ENCODE measurements around the gene MED27.
"Not testable (repeated sequence)": the region's sequence is repeated elsewhere in the genome, so short reads cannot be mapped to it uniquely, and the experiment has no call there.

The MED27 gene

GRCh38 chr9:132075853-132076252, 3.8 kb downstream of the MED27 start:
- DNase-seq, result no peak

- no peak for DNase-seq
Measured at GRCh38 chr9:132074736-132075135, 4.9 kb downstream of the MED27 start.

DNA sequence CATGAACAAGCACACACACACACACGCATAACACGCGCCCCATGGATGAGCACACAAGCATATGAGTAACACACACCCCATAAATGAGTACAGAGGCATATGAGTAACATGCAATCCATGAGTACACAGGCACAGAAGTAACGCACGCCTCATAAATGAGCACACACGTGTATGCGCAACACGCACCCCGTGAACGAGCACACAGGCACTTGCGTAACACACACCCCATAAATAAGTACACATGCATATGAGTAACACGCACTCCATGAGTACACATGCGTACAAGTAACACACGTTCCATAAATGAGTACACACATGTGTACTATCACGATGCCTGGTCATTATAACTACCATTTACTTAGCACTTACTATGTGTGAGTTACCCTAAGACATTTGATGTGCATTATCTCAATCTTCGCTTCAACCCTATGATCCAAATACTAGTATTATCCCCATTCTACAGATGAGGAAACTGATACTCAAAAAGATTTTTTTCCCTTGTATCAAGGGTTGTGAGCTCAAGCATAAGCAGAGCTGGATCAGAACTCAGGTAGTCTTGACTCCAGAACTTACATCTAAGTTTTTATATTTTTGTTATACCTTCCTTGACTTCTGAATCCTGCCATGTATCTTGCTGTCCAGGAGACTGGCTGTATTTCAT, 7.7 kb downstream of the MED27 start:
- no peak for DNase-seq

DNA sequence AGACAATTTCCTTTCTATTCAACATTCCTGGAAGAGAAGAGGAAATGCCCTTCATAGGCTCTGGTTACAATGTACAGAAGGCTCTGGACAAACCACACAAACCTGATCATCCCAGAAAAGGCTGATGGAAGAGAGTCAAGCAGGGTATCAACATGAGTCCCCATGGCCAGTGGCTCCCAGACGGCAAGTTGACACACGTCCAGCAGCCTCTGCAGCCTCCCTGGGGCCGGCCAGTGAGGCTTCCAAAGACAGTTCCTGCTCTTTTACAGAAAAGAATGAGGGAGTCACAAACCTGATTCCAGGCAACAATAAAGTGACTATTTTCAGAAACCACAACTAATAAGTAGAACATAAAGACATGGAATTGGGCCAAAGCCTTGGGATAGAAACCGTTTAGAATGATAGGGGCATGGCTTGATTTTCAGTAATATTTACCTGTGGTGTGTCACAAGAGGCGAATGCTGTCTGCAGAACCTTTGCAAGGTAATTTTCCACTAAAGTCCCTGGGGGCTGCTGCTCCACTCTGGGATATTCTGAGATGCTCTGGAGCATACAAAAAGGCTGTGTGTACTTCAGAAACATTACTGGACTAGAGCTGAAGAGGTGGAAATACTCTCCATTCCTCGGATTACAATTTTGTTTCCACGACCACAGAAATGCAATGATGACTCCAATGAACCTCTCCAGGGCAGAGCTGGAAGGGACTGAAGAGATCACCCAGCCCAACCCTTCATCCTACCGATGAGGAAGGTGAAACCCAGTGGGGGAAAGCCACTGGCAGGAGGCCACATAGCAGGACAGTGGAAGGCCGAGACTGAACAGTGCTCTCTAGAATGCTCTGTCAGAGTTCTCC, 10.4 kb downstream of the MED27 start:
- DNase-seq, result peak; percentile 39 to 46

DNA sequence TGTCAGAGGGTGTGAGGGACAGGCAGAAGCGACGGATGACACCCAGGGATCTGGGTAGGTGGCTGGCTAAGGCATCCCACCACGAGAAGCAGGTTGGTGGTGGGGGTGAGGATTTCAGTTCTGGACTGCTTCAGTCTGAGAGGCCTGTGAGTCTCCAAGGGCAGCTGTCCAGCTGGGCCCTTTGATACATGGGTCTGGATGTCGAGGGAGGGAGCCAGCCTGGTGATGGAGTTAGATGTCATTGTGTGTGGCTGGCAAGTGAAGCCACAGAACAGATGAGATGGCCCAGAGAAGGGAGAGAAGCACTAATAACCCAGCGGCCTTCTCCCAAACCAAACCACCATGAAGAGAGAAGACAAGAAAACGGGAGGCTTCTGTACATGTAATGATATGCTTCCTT, 11.1 kb downstream of the MED27 start:
- no peak for DNase-seq

DNA sequence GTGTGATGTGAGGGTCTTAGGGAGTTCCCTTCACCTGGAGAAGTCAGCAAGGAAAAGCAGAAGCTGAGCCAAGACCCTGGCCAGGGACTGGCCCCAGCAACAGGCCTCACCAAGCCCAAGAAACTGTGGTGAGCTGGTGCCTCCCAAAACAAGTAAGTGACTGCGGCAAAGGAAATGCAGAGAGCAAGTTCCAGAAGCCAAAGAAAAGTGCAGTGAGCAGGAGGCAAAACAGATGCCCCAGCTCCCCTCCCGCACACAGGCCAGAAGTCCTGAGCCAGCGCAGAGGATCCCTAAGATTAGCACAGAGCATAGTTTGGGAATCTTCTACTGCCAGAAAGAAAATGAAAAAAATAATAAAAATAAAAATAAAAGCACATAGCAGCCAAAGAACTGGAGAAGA, 13.2 kb downstream of the MED27 start:
- DNase-seq, result no peak

DNA sequence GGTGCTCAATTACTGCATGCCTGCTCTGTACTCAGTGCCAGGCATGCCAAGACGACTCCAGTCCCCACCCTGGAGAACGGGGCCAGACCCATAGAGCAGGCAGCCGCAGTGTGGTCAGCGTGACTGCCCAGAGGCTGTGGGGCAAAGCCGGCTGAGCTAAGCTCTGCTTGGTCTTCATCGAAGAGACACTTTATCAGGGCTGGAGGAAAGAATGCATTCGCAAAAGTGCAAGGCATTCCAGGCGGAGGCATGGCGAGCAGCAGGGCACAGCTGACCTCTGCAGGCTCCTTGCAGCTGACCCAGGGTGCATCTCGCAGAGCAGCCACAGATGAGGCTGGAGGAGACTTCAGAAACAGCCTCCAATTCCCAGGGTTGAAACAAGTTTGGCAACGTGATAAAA, 13.6 kb downstream of the MED27 start:
- DNase-seq, result no peak

DNA sequence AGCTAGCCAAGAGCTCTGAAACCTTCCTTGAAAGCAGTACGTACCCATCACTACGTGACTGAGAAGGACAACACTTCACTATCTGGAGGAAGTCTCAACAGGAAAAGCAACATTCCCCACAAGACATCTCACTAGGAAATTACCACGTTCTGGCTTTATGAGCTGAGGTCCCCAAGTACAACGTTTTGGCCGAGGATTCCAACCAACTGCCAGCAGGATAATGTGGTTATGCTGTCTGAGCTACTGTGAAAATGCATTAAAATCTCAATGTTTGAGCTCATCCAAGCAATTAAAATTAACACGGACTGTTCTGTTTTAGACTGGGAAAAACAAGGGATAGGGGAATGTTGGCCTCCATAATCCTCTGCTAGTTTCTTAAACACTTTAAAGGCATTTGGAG, 16.4 kb downstream of the MED27 start:
- no peak for DNase-seq

GRCh38 chr9:132062806-132063205, 16.9 kb downstream of the MED27 start:
- DNase-seq, result no peak

DNA sequence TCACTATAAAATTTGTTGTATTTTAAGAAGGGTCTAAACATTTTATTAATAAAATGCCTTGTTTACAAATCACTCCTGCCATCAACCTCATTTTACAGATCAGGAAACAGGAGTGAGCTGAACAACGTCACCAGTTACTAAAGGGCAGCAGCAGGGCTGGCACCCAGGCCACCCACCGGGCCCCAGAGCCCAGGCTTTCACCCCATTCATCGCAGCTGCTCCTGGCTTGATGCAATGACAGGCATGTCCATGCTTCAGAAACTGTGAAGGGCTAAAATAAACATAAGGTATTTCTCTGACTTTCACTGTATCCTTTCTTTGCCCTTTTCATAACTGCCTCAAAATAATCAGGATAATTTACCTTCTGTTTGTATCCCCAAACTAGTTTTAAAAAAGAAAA, 18.1 kb downstream of the MED27 start:
- DNase-seq, result no peak

- peak in 1 of 2 experiments; percentile 38 for DNase-seq
Measured at GRCh38 chr9:132059361-132059760, 20.3 kb downstream of the MED27 start.

DNA sequence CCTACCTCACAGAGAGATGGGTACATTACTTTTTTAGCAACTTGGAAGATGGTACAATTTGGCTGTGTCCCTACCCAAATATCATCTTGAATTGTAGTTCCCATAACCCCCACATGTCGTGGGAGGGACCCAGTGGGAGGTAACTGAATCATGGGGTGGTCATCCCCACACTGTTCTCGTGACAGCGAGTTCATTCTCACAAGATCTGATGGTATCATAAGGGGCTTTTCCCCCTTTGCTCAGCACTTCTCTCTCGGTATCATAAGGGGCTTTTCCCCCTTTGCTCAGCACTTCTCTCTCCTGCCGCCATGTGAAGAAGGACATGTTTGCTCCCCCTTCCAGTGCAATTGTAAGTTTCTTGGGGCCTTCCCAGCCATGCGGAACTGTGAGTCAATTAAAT, 21.4 kb downstream of the MED27 start:
- DNase-seq, result not testable (repeated sequence)

DNA sequence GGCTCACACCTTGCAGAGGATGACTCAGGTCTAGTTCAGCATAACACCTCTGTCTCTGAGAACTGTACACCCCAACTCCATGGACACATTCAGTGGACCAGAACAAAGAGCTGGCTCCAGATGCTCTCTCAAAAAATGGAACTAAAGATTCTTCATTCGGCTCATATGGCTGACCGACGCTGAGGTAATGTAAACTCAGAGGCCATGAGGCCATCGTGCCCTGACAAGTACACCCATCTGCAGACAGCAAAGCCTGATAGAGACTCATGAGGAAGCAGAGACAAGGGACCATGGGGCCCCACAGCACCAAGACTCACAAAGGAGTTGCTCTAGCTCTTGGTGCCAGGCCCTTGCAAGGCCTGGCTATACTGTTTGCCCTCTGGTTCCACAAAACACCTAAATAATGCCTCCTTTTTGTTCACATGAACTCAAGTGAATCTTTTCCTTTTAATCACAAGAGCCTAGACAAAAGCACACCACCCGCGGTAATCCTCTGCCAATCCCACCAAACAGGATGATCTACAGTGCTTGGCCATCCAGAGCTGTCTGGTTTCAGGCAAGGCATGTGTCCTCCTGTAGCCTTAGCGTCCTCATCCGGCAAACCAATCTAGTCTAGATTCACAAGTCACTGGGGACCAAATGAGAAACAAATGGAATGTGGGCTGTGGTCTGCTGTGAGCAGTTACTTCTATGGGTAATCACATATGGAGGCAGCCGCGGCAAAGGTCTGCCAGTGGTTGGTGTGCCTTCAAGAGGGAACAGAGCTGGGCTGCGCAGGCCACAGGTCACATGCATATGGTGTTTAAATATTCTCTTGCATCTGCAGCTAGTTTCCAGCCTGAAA, 22.7 kb downstream of the MED27 start:
- DNase-seq, result no peak

- no peak for DNase-seq
Measured at GRCh38 chr9:132055756-132056155, 23.9 kb downstream of the MED27 start.

- DNase-seq, result no peak
Measured at GRCh38 chr9:132054024-132054423, 25.6 kb downstream of the MED27 start.

DNA sequence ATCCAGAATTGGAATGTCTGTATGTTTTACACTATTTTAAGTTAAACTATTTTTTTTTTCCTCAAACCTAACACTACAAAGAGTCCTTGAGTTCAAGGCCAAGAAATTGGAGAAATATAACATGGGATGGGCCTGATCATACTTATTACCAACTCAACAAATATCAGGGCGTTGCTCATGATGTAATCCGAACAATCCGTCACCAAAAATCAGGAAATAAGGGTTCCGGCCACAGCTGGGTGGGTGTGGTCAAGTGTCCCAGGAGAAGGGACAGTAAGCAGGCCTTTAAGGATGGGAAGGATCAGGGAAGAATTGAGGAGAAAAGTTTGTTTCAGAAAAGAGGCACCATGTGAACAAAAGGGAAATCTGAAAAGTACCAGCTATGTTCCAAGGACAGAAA, 29.8 kb downstream of the MED27 start:
- DNase-seq, result no peak

GRCh38 chr9:132049323-132049882, 30.3 kb downstream of the MED27 start:
- no peak for DNase-seq

DNA sequence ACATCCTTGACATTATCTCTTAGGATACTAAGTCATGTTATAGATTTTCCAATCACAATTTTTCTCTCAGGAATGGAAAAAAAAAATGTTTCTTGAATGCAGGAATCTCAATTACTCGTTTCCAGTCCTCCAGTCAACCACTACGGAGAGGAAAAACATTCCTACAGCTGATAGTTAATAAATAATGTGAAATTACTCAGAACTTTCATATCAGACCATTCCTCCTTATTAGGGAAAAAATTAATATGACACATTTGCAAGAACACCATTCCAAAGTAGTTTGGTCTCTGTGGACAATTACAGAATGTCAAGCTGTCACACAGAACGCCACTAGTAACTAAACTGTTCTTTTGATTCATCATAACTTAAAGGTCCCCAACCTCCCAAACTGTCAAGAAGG, 31.5 kb downstream of the MED27 start:
- DNase-seq, result no peak

DNA sequence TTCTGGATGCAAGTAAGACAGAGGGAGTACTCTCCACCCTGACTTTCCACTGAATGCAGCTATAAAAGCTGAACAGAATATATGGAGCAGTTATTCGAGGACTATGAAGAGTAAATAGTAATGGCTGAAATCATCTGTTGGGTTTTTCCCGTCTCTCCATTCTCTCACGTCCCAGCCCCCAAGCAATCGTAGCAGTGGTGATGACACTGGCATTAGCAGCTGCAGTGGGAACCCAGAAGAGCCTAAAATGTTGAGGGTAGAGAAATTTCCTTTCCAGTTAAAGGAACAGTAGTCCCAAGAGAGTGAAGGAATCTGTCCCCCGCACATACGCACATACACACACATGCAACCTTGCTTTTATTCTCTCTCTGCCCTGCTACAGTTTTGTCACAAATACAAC, 33.2 kb downstream of the MED27 start:
- DNase-seq, result no peak

DNA sequence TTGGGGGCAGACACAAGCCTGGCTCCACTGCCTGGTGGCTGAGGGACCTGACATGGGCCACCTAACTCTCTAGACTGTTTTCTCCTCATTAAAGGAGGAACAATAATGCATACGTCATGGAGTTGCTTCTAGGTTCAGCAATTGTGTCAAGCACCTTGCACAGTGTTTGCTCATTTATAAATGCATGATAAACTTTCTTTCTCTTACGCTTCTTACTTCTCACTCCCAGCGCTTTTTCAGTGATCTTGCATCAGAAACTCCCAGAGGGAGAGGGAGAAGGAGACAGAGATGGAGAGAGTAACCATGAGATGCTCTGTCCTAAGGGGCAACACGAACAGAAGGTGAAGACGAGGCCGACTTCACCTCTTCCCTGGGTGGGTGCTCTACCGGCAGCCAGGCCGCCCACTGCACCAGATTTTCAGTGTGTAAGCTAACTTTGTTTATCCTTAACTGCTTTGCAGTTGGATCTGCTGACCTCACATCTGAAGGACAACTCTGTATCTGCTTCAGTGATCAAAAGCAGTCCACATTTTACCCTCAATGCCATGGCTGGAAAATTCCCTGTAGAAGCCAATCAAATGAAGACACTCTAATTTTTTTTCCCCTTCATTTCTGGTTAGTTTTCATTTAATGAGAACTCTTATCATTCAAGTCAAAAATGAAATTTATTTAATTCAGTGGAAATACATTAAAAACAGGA, 35.3 kb downstream of the MED27 start:
- DNase-seq, result no peak

DNA sequence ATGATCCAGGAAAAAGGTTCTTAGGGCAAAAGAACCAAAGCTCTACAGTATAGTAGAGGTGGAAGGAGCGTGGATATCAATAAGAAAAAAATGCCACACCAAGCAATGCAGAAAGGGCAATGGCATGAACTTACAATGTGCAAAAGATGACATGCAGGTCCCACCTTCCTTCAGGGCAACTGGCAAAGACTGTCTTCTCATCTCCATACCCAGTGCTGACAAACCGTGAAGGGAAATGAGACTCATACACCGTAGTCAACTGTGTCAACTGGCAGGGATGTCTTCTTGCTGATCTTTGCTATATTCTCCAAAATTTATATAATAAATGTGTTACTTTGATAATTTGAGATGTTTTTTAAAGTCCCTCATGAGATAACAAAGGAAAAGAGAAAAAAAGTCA, 36.0 kb downstream of the MED27 start:
- DNase-seq, result no peak

DNA sequence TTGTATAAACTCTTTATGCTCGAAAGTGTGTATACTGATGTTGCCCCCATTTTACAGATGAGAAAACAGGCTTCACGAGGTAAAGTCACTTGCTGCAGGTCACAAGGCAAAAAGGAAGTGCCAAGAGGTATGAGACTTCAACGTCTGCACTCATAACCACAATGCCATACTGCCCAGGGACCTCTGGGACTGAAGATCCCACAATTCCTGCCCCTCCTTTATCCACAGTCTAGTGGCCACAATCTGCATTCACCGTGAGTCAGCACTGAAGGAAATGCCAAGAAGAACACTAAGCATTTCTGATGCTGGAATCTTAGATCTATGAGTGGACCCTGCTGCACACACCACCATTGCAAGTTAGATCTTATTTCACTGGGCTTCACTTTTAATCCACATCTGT, 37.3 kb downstream of the MED27 start:
- DNase-seq, result no peak

- no peak for DNase-seq
Measured at GRCh38 chr9:132041798-132042197, 37.9 kb downstream of the MED27 start.

Measured in NCI-H187 (cell line).